HG03575 (cell line): ENCODE results near the gene GNG12.

ENCODE experiments used
- ATAC-seq: cut with Tn5 transposase; IDR thresholded peaks from one replicate; pipeline ENCODE4 v1.9.1; 2021; ENCODE audit not compliant: unreplicated experiment, insufficient number of reproducible peaks, low FRiP score; ENCODE audit errors: extremely low read depth

Gene GNG12

GRCh38 chr1:67766141-67766978 lies 66.9 kb downstream of the GNG12 start:
- ATAC-seq: no peak

GRCh38 chr1:67764633-67765032 lies 68.6 kb downstream of the GNG12 start:
- ATAC-seq: no peak

GRCh38 chr1:67761730-67762129 lies 71.5 kb downstream of the GNG12 start:
- no peak for ATAC-seq

- no peak for ATAC-seq
These were observed 72.2 kb downstream of the GNG12 start for GRCh38 chr1:67761091-67761490.

- peak; percentile 99 for ATAC-seq
These were observed 73.0 kb downstream of the GNG12 start for GRCh38 chr1:67760030-67760821.

- ATAC-seq: peak; percentile 5
These were observed 73.6 kb downstream of the GNG12 start for GRCh38 chr1:67759692-67760029.

- ATAC-seq: no peak
These were observed 74.2 kb downstream of the GNG12 start for GRCh38 chr1:67759066-67759465.

GRCh38 chr1:67755619-67756018 lies 77.6 kb downstream of the GNG12 start:
- no peak for ATAC-seq

- ATAC-seq: no peak
These were observed 78.1 kb downstream of the GNG12 start for GRCh38 chr1:67755160-67755559.

GRCh38 chr1:67754526-67754920 lies 78.7 kb downstream of the GNG12 start:
- ATAC-seq: no peak

GRCh38 chr1:67753776-67754525 lies 79.3 kb downstream of the GNG12 start:
- ATAC-seq: no peak

- ATAC-seq: no peak
These were observed 81.0 kb downstream of the GNG12 start for GRCh38 chr1:67752306-67752705.

- ATAC-seq: no peak
These were observed 82.6 kb downstream of the GNG12 start for GRCh38 chr1:67750691-67751054.

GRCh38 chr1:67749844-67750690 lies 83.2 kb downstream of the GNG12 start:
- ATAC-seq: no peak

GRCh38 chr1:67749263-67749843 lies 83.9 kb downstream of the GNG12 start:
- ATAC-seq: no peak

GRCh38 chr1:67748630-67749029 lies 84.6 kb downstream of the GNG12 start:
- peak; percentile 67 for ATAC-seq

- ATAC-seq: no peak
These were observed 85.4 kb downstream of the GNG12 start for GRCh38 chr1:67747671-67748546.
